ENCODE results near the gene MAK. TPM values are rescaled to one million over a fixed set of nuclear protein-coding genes. Genes with fewer than 3 reads are reported as not detected.
"Not testable (repeated sequence)": the region's sequence is repeated elsewhere in the genome, so short reads cannot be mapped to it uniquely, and the experiment has no call there.

Gene MAK
- total RNA-seq, 1 donor, result under 0.01 TPM

DNA sequence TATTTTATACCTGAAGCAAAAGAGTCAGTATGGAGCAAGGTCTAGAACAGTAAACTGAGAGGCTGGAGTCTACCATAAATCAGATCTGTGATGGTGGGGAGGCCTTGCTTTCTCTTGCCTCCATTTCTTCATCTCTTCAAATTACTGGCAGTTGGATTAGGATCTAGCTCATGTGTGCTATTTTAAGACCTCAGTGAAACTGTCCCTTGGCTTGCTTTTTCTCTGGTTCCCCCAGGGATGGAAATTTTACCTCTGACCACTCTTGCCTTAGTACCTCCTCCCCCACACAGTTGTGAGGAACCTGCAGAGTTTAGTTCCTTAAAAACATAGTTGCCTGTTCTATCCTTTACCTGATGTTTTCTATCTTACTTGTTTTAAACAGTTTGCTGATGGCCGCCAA lies 82.3 kb downstream of the MAK start:
- peaks cover 35% of the 10 kb centered on the region for H3K79me2 ChIP-seq (ENCODE audit: insufficient read depth, low read length)

DNA sequence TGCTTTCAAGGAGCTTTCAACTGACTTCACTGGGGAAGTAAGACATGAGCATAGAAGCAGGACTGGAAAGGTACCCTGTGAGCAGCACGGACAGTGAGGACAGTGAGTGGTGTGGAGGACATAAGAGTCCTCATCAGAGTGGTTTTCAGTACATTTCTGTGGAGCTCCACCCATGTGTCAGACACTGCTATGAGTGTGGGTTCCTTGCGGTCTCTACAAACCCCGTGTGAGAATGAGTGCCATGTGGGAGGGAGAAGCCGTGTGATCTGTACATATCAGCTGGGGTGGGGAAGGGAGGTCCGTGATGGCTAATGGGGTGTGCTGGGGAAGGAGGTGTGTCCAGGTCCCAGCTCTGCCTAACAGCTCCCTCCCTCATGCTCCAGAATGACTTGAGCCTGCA lies 86.6 kb downstream of the MAK start:
- Histone ChIP-seq H3K79me2 (ENCODE audit: insufficient read depth, low read length) (peaks cover 65% of the 10 kb centered on the region), H3K4me1 (ENCODE audit: insufficient read depth, low read length) (peaks cover 14% of the 10 kb centered on the region), H3K36me3 (ENCODE audit: insufficient read depth, low read length) (peaks cover 48% of the 10 kb centered on the region), H4K20me1 (ENCODE audit: insufficient read depth, low read length) (peaks cover 18% of the 10 kb centered on the region)
- not testable (repeated sequence) for DNase-seq (ENCODE audit: insufficient read length, low spot score, missing footprints); H2AFZ ChIP-seq (ENCODE audit: low read length); H3K4me2 ChIP-seq (ENCODE audit: insufficient read depth, low read length); H3K9me3 ChIP-seq (ENCODE audit: low read depth, low read length); H3K4me3 ChIP-seq (ENCODE audit: insufficient read depth, low read length); H3K27me3 ChIP-seq (ENCODE audit: insufficient read depth, low read length); H3K27ac ChIP-seq (ENCODE audit: low read depth, low read length)

More for the DNA sequence above, 82.3 kb downstream of the MAK start:
- Histone ChIP-seq H4K20me1 (ENCODE audit: insufficient read depth, low read length) (peaks cover 8% of the 10 kb centered on the region), H3K4me1 (ENCODE audit: insufficient read depth, low read length) (peaks cover 19% of the 10 kb centered on the region), H3K27ac (ENCODE audit: low read depth, low read length) (no peak overlapping the region), H3K4me2 (ENCODE audit: insufficient read depth, low read length) (no peak overlapping the region), H3K36me3 (ENCODE audit: insufficient read depth, low read length) (peaks cover 44% of the 10 kb centered on the region), H3K27me3 (ENCODE audit: insufficient read depth, low read length) (no peaks in the 10 kb centered on the region), H2AFZ (ENCODE audit: low read length) (no peak overlapping the region), H3K4me3 (ENCODE audit: insufficient read depth, low read length) (no peak overlapping the region), H3K9me3 (ENCODE audit: low read depth, low read length) (no peaks in the 10 kb centered on the region)
- DNase-seq (ENCODE audit: insufficient read length, low spot score, missing footprints), result no peak
- TF ChIP-seq, protein P1, sequence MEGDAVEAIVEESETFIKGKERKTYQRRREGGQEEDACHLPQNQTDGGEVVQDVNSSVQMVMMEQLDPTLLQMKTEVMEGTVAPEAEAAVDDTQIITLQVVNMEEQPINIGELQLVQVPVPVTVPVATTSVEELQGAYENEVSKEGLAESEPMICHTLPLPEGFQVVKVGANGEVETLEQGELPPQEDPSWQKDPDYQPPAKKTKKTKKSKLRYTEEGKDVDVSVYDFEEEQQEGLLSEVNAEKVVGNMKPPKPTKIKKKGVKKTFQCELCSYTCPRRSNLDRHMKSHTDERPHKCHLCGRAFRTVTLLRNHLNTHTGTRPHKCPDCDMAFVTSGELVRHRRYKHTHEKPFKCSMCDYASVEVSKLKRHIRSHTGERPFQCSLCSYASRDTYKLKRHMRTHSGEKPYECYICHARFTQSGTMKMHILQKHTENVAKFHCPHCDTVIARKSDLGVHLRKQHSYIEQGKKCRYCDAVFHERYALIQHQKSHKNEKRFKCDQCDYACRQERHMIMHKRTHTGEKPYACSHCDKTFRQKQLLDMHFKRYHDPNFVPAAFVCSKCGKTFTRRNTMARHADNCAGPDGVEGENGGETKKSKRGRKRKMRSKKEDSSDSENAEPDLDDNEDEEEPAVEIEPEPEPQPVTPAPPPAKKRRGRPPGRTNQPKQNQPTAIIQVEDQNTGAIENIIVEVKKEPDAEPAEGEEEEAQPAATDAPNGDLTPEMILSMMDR (IDR thresholded peaks at IDR 0.05; ENCODE audit: extremely low read depth, low read depth, low read length), result no peak

DNA sequence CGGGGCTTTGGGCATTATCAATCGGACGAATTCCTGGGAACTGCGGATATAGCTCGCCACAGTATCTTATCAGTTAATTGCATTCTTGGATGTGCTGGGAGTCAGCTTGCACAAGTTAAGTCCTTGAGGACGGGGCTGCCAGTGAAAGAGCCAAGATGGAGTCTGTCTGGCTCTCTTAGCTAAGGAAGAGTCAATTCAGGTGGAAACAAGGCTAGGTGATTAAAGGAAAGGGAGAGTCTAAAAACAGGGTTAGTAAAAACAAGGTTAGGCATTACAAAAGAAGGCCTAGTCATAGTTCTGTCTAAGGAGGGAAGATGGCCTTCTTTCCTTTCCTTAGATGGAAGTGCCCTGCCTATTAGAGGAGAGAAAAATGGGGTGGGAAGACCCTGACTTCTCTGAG lies 87.8 kb downstream of the MAK start:
- DNase-seq (ENCODE audit: insufficient read length, low spot score, missing footprints); H2AFZ ChIP-seq (ENCODE audit: low read length); H3K9me3 ChIP-seq (ENCODE audit: low read depth, low read length); H3K4me2 ChIP-seq (ENCODE audit: insufficient read depth, low read length); H3K4me3 ChIP-seq (ENCODE audit: insufficient read depth, low read length); H3K27me3 ChIP-seq (ENCODE audit: insufficient read depth, low read length); H3K27ac ChIP-seq (ENCODE audit: low read depth, low read length): not testable (repeated sequence)
- Histone ChIP-seq H3K36me3 (ENCODE audit: insufficient read depth, low read length) (peaks cover 40% of the 10 kb centered on the region), H3K4me1 (ENCODE audit: insufficient read depth, low read length) (peaks cover 15% of the 10 kb centered on the region), H4K20me1 (ENCODE audit: insufficient read depth, low read length) (peaks cover 18% of the 10 kb centered on the region), H3K79me2 (ENCODE audit: insufficient read depth, low read length) (peaks cover 65% of the 10 kb centered on the region)

DNA sequence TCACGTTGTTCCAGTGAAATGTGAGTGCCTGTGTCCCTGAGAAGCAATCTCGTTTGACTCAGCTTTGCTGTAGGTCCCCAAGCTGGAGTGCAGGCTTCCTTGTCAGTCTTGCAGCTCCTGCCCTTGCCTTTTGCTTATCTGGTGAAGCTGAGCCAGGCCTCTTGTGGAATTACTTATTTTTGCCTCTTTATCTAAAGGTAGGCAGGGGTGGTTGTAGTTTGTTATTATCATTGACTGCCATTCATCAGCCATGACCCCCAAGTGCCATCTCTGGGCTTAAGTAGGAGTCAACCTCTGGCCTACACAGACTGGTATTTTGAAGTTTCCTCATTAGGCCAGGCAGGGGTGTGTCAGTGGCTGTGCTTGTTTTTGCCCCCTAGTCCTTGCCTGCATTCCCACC lies 88.6 kb downstream of the MAK start:
- TF ChIP-seq, protein P1 (IDR thresholded peaks at IDR 0.05; ENCODE audit: extremely low read depth, low read depth, low read length), result no peak
- H4K20me1 ChIP-seq (ENCODE audit: insufficient read depth, low read length), result peaks cover 16% of the 10 kb centered on the region
- H3K9me3 ChIP-seq (ENCODE audit: low read depth, low read length), result no peaks in the 10 kb centered on the region
- no peak overlapping the region for H3K4me2 ChIP-seq (ENCODE audit: insufficient read depth, low read length)
- peaks cover 59% of the 10 kb centered on the region for H3K79me2 ChIP-seq (ENCODE audit: insufficient read depth, low read length)
- H3K36me3 ChIP-seq (ENCODE audit: insufficient read depth, low read length), result peaks cover 35% of the 10 kb centered on the region
- no peak overlapping the region for H3K27ac ChIP-seq (ENCODE audit: low read depth, low read length)
- DNase-seq (ENCODE audit: insufficient read length, low spot score, missing footprints), result no peak
- no peak overlapping the region for H2AFZ ChIP-seq (ENCODE audit: low read length)
- H3K27me3 ChIP-seq (ENCODE audit: insufficient read depth, low read length), result no peaks in the 10 kb centered on the region
- H3K4me1 ChIP-seq (ENCODE audit: insufficient read depth, low read length), result peaks cover 15% of the 10 kb centered on the region
- no peak overlapping the region for H3K4me3 ChIP-seq (ENCODE audit: insufficient read depth, low read length)

DNA sequence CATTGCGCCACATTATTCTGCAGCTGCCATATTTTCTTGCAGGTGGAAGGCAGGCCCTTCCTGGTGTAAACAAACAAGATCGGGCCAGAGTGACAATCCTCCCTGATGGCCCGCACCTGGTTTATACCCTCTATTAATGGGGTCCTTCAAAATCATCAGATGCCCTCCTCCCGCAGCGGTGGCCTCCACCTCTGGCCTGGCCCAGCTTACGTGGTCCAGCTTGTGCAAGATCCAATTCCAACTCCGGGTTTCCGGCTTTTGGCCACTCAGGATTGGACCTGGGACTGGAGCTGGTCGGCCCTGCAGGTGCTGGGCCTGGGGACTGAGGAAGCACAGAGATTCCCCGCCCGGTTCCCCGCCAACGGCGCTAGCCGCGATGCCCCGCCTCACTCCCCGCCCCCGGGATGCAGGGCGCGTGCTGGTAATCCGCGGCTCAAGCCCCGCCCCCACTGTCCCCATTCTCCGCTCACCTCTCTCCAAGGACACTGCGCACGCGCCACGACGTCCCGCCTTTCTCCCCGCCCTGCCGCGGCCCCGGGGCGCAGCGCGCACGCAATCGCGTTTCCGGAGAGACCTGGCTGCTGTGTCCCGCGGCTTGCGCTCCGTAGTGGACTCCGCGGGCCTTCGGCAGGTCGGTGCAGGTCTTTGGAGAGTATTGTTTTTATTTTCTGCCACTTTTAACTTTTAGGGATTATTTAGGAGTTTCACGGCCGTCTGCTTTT lies 90.9 kb downstream of the MAK start, which contains the start of gene TMEM14B:
TMEM14B (plus strand) TSS at position 555 of the 722 bp plus-strand sequence. CDS start 1,441 bp downstream, outside the sequence.
- Histone ChIP-seq H3K4me2 (ENCODE audit: insufficient read depth, low read length) (peak within 1 kb of the TSS; percentile 93), H3K27me3 (ENCODE audit: insufficient read depth, low read length) (no peaks in the 10 kb centered on the region), H3K4me1 (ENCODE audit: insufficient read depth, low read length) (peaks cover 15% of the 10 kb centered on the region), H3K9me3 (ENCODE audit: low read depth, low read length) (no peaks in the 10 kb centered on the region), H3K27ac (ENCODE audit: low read depth, low read length) (peak within 1 kb of the TSS; percentile 74), H4K20me1 (ENCODE audit: insufficient read depth, low read length) (peaks cover 10% of the 10 kb centered on the region), H3K36me3 (ENCODE audit: insufficient read depth, low read length) (peaks cover 17% of the 10 kb centered on the region), H3K79me2 (ENCODE audit: insufficient read depth, low read length) (peaks cover 37% of the 10 kb centered on the region), H2AFZ (ENCODE audit: low read length) (peak within 1 kb of the TSS; percentile 90), H3K4me3 (ENCODE audit: insufficient read depth, low read length) (peak within 1 kb of the TSS; percentile 80)
- peak; percentile 98 for DNase-seq (ENCODE audit: insufficient read length, low spot score, missing footprints)
- TF ChIP-seq, protein P1 (IDR thresholded peaks at IDR 0.05; ENCODE audit: extremely low read depth, low read depth, low read length), result no peak
